Right hindlimb (tissue), 1 donor: Measurements from ENCODE around the gene MS4A2.
"Not testable (repeated sequence)": the region's sequence is repeated elsewhere in the genome, so short reads cannot be mapped to it uniquely, and the experiment has no call there.

Experiments
- DNase-seq: peaks from one replicate; pipeline ENCODE4 v3.0.0-alpha.2; 2018

Gene MS4A2

GRCh38 chr11:60088364-60088763 is at the start of gene MS4A2:
Gene MS4A2, plus strand, starts transcription at chr11:60088664. Its CDS starts 102 bp downstream, at chr11:60088766.
- DNase-seq: no peak

- no peak for DNase-seq
These were observed 48.4 kb upstream of the MS4A2 start, which contains the start of gene OOSP2 for GRCh38 chr11:60040109-60040508. Gene OOSP2, plus strand, starts transcription at chr11:60040409. Its CDS starts 51 bp downstream, at chr11:60040460.

GRCh38 chr11:60050422-60050821 is 38.0 kb upstream of the MS4A2 start:
- DNase-seq: not testable (repeated sequence)

- DNase-seq: not testable (repeated sequence)
These were observed 37.6 kb upstream of the MS4A2 start for GRCh38 chr11:60050839-60051238.

- DNase-seq: no peak
These were observed 32.0 kb upstream of the MS4A2 start, which contains the start of gene MS4A3 for GRCh38 chr11:60056349-60056969. Gene MS4A3, plus strand, starts transcription at chr11:60056665. Its CDS starts 4,496 bp downstream, at chr11:60061161.

DNA sequence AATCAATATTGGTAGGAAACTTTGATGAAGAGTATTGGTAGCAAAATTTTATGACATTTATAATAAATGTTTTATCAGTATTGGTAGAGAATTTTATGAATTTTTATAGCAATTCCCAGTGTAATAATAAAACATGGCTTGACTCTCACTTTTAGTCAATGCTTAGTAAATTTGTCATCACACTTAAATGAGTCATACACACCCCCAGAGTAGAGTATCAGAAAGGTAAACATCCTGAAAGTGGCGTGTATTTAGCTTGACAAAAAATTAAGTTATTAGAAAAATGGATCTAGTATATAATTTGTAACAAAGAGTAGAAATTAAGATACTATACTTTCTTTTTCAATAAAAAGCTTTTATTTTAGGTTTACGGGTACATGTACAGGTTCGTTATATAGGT is 29.4 kb upstream of the MS4A2 start:
- DNase-seq: no peak

- no peak for DNase-seq
These were observed 28.8 kb upstream of the MS4A2 start for GRCh38 chr11:60059521-60060240.

DNA sequence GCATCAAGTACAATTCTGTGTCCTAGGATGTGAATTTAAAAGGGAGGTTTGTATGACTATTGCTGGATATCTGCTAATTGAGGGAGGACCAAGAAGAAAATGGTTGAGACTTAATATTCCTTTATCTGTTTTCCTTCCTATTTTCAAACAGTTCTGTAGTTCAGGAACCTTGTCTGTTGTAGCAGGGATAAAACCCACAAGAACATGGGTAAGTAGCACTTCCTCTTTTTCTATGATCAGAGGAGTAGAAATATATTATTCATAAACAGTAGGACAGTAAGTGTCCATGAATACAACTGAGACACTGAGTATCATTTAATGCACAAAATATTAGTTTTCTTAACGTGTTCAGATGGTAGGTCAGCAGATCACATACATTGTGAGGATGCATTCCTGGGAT is 24.4 kb upstream of the MS4A2 start:
- DNase-seq: no peak

DNA sequence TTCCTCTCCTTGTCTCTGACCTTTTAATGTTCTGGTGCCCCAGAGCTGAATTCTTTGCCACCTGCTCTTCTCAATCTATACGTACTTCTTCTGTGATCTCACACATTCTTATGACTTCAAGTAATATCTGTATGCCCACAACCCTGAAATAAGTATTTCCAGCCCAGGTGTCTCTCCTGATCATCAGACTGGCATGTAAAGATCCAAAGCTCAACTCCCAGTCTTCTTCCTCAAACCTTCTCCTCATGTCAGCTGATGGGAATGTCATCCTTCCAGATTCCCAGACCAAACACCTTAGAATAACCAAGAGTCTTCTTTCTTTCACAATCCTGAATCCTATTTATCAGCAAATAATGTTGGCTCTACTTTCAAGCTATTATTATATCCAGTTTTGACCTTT is 22.7 kb upstream of the MS4A2 start:
- no peak for DNase-seq

GRCh38 chr11:60069450-60069849 is 19.0 kb upstream of the MS4A2 start:
- DNase-seq: no peak

DNA sequence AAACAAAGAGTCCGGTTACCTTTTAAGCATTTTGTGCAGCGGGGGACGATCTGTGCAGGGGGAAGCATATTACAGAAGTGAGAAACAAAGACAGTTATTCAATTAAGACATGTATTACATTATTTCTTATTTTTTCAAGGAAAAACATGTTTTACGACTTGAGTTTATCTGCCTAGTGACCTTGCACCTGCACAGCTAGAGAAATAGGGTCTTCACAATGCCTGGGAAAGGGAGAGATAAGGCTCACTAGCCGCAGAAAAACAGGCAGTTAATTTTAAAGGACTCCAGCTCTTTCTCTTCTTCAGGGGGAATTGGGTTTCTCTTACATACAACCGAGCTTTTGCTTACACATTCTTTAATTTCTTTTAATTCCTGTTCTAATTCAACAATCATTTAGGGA is 16.8 kb upstream of the MS4A2 start:
- DNase-seq: not testable (repeated sequence)

DNA sequence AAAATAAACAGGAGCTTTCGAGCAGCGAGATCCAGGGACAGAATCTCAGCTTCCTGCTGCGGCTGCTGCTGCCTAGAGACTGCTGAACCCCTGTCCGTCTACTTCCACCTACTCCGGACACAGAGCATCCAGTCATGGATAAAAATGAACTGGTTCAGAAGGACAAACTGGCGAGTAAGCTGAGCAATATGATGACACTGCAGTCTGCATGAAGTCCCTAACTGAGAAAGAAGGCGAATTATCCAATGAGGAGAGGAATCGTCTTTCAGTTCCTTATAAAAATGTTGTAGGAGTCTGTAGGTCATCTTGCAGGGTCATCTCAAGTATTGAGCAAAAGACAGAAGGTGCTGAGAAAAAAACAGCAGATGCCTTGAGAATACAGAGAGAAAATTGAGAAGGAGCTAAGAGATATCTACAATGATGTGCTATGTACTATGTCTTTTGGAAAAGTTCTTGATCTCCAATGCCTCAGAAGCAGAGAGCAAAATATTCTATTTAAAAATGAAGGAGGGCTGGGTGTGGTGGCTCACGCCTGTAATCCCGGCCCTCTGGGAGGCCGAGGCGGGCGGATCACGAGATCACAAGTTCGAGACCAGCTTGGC is 11.1 kb upstream of the MS4A2 start:
- no peak for DNase-seq

GRCh38 chr11:60077981-60078380 is 10.5 kb upstream of the MS4A2 start:
- DNase-seq: no peak

DNA sequence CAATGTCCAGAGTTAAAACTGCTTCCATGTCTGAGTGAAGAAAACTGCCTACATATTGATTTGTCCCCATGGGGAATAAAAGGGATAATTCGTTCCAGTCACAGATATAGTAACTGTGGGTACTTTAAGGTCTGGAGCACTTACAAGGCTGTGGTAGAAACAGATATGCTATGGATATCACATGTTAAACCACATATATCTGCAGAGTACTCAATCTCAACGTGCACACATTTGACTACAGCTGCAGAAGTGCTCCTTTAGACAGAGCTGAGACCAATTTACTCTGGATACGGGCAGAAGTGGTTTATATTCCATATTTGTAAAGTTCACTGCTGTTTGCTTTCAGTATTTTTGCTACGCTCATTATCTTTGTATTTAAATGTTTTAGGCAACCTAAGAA is 9.7 kb upstream of the MS4A2 start:
- no peak for DNase-seq

- no peak for DNase-seq
These were observed 7.9 kb upstream of the MS4A2 start for GRCh38 chr11:60080535-60080934.

DNA sequence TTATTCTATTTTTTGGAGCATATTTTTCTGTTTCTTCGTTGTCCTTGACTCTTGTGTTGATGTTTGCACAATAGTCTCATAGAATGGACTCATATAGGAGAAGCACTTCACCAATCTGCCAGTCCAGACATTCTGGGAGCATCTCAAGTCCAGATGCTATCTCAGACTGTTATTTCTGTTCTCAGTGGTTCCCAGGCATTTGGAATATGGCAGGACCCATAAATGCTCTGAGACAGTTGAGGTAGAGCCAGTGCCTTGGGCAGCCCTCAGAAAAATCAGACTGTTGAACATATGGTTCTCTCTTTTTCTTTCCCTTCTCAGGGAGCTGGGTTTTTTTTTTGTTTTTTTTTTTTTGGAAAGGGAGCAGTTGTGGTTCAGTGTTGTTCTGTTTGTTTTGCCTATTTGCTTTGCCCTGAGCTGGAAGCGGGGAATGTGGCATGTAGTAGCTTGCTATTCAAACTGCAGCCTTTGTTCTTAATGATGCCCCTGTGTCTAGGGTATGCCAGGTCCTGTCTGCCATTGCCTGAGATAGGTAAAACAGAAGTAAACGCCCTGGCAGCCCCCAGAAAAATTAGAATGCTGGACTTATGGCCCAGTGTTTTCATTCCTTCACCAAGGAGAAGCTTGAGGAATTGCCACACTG is 3.7 kb upstream of the MS4A2 start:
- no peak for DNase-seq

- DNase-seq: no peak
These were observed 2.6 kb upstream of the MS4A2 start for GRCh38 chr11:60085909-60086308.

DNA sequence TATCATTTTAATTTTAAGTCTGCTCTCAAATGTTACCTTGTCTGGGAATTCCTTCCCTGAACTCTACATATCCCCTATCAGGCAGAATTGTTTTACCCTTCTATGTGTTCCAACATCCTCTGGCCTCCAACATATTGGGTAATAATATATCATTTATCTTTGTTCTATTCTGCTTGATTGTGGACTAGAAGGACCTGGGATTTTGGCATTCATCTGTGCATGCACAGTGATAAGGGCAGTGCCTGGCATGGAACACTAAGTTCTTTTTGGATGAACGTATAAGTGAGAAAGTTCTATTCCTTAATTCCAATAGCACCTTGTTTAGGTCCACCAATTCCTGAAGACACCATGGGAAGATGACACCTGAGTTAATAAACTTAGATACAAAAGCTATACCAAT is 1.2 kb upstream of the MS4A2 start:
- no peak for DNase-seq

DNA sequence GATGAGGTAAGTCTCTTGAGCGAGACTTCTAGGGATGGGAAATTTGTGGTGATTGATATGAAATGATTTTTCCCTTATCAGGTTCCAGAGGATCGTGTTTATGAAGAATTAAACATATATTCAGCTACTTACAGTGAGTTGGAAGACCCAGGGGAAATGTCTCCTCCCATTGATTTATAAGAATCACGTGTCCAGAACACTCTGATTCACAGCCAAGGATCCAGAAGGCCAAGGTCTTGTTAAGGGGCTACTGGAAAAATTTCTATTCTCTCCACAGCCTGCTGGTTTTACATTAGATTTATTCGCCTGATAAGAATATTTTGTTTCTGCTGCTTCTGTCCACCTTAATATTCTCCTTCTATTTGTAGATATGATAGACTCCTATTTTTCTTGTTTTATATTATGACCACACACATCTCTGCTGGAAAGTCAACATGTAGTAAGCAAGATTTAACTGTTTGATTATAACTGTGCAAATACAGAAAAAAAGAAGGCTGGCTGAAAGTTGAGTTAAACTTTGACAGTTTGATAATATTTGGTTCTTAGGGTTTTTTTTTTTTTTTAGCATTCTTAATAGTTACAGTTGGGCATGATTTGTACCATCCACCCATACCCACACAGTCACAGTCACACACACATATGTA is 7.1 kb downstream of the MS4A2 start:
- no peak for DNase-seq

GRCh38 chr11:60097189-60097588 is 8.7 kb downstream of the MS4A2 start:
- DNase-seq: no peak

- no peak for DNase-seq
These were observed 10.0 kb downstream of the MS4A2 start for GRCh38 chr11:60098508-60098907.

DNA sequence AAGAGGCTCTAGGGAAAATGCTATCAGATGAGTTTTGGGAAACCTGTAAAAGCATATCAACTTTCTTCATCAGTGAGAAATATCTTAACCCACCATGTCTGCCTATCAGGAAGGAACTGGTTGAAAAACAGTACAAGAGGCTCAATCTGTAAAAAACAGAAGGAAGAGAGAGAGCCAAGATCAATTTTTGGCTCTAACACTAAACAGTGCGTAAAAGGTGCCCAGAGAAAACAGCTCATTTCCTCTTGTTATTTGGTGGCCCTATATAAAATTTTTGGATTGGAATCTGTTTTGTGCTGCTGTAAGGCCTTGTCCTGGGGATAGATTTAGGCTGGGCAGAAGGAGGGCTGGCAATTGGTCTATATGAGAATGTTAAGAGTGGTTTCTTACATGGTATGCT is 12.1 kb downstream of the MS4A2 start:
- no peak for DNase-seq

DNA sequence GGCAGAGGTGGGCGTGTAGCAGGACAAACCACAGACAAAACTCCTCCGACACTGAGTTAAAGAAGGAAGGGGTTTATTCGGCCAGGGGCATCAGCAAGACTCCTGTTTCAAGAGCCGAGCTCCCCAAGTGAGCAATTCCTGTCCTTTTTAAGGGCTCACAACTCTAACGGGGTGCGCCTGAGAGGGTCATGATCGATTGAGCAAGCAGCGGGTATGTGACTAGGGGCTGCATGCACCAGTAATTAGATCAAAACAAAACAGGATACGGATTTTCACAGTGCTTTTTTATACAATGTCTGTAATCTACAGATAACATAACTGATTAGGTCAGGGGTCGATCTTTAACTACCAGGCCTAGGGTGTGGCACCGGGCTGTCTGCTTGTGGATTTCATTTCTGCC is 12.9 kb downstream of the MS4A2 start:
- DNase-seq: not testable (repeated sequence)
